GM12875 (cell line): ENCODE data around the gene HAL.

Experiments used
- H3K4me3 ChIP-seq: one replicate; pipeline ENCODE4 v1.5.1; 2011; ENCODE audit warnings: low read depth, low read length, control low read depth
- CTCF ChIP-seq: IDR thresholded peaks from 2 replicates; pipeline ENCODE4 v1.5.1; 2011; ENCODE audit warnings: low read depth, mild to moderate bottlenecking, control low read depth, inconsistent platforms, low read length, moderate library complexity, borderline replicate concordance; ENCODE audit not compliant: insufficient read depth

The HAL gene

GRCh38 chr12:95966287-95966870, 29.8 kb downstream of the HAL start:
- no peak for TF ChIP-seq CTCF
- no peak overlapping the region for H3K4me3 ChIP-seq

- no peak overlapping the region for H3K4me3 ChIP-seq
- no peak for TF ChIP-seq CTCF
Observed at GRCh38 chr12:95963096-95963495, 33.0 kb downstream of the HAL start.

GRCh38 chr12:95962222-95962621, 33.9 kb downstream of the HAL start:
- TF ChIP-seq CTCF, result no peak
- no peak overlapping the region for H3K4me3 ChIP-seq

GRCh38 chr12:95960241-95960640, 35.9 kb downstream of the HAL start:
- no peak overlapping the region for H3K4me3 ChIP-seq

GRCh38 chr12:95959107-95959506, 37.0 kb downstream of the HAL start:
- no peak overlapping the region for H3K4me3 ChIP-seq
- no peak for TF ChIP-seq CTCF

More at GRCh38 chr12:95960241-95960640, 35.9 kb downstream of the HAL start:
- no peak for TF ChIP-seq CTCF

- H3K4me3 ChIP-seq, result no peak overlapping the region
- no peak for TF ChIP-seq CTCF
Observed at GRCh38 chr12:95956557-95957145, 39.5 kb downstream of the HAL start.

GRCh38 chr12:95955549-95956159, 40.5 kb downstream of the HAL start:
- H3K4me3 ChIP-seq, result no peak overlapping the region
- TF ChIP-seq CTCF, result no peak
